Erythroblast (primary cell): ENCODE results near the gene B4GALNT1.

Experiments used
- DNase-seq, 2 experiments: peaks; one replicate each; lab custom pipeline; 2025; lab: John Stamatoyannopoulos, UW
- GATA1 ChIP-seq: IDR thresholded peaks from 2 replicates; pipeline ENCODE4 v1.6.1; 2011; ENCODE audit warnings: low read depth, mild to moderate bottlenecking, control low read depth, low read length, moderate library complexity
- POLR2A ChIP-seq: IDR thresholded peaks from 2 replicates; pipeline ENCODE4 v1.6.1; 2011; ENCODE audit warnings: mild to moderate bottlenecking, low read length

B4GALNT1 gene

GRCh38 chr12:57626111-57626920 lies 6.7 kb downstream of the B4GALNT1 start:
- TF ChIP-seq GATA1 (no peak), POLR2A (no peak)
- no peak for DNase-seq

- no peak for DNase-seq
- no peak for TF ChIP-seq GATA1
- no peak for TF ChIP-seq POLR2A
Measured at GRCh38 chr12:57625261-57626032, 7.6 kb downstream of the B4GALNT1 start.

GRCh38 chr12:57624441-57625220 lies 8.4 kb downstream of the B4GALNT1 start:
- no peak for DNase-seq
- TF ChIP-seq GATA1: no peak
- TF ChIP-seq POLR2A: no peak

GRCh38 chr12:57623811-57624390 lies 9.1 kb downstream of the B4GALNT1 start:
- DNase-seq: no peak
- no peak for TF ChIP-seq POLR2A
- TF ChIP-seq GATA1: no peak

- DNase-seq: no peak
- TF ChIP-seq POLR2A (no peak), GATA1 (no peak)
Measured at GRCh38 chr12:57623385-57623784, 9.6 kb downstream of the B4GALNT1 start.

GRCh38 chr12:57622293-57623245 lies 10.4 kb downstream of the B4GALNT1 start:
- TF ChIP-seq GATA1 (no peak), POLR2A (no peak)

GRCh38 chr12:57621497-57622292 lies 11.3 kb downstream of the B4GALNT1 start:
- TF ChIP-seq POLR2A (no peak), GATA1 (no peak)
- peak; percentile 55 to 73 for DNase-seq

More at GRCh38 chr12:57622293-57623245, 10.4 kb downstream of the B4GALNT1 start:
- DNase-seq: peak in 1 of 2 experiments; percentile 44

- no peak for TF ChIP-seq POLR2A
- no peak for TF ChIP-seq GATA1
- no peak for DNase-seq
Measured at GRCh38 chr12:57620936-57621496, 12.0 kb downstream of the B4GALNT1 start.

GRCh38 chr12:57620245-57620935 lies 12.6 kb downstream of the B4GALNT1 start:
- TF ChIP-seq POLR2A: no peak
- TF ChIP-seq GATA1: no peak
- no peak for DNase-seq

- TF ChIP-seq GATA1: no peak
- no peak for TF ChIP-seq POLR2A
- DNase-seq: peak in 1 of 2 experiments; percentile 37
Measured at GRCh38 chr12:57619434-57620244, 13.4 kb downstream of the B4GALNT1 start.
